Spleen (tissue), 11 donors: ENCODE data around the gene HSPA5. TPM values are rescaled to one million over a fixed set of nuclear protein-coding genes. Genes with fewer than 3 reads are reported as not detected.
A peak's percentile ranks its signal among the peaks of the same experiment; 100 is the strongest.

ENCODE experiments used
- DNase-seq: peaks from one replicate; pipeline ENCODE4 v3.0.0-alpha.2; 2020
- H3K27ac ChIP-seq, 8 donors: fragments of 200-600 bp; sonication (generic) in 7 of 8; 1 replicate in 4 of 8; 2 replicates in 4 of 8; pipeline versions ENCODE4 v1.5.0 to v1.8.0; 2016 to 2021; ENCODE audit warnings: inconsistent platforms in 4 of 8, mild to moderate bottlenecking in 4 of 8, moderate library complexity in 1 of 8
- H3K27me3 ChIP-seq, 7 donors: fragments of 200-600 bp; sonication (generic) in 6 of 7; replicated peaks in 1 of 7; 1 replicate in 4 of 7; 2 replicates in 3 of 7; pipeline versions ENCODE4 v1.5.0 to v1.8.0; 2016 to 2021; ENCODE audit warnings: inconsistent platforms in 3 of 7, mild to moderate bottlenecking in 1 of 7
- H3K36me3 ChIP-seq, 6 donors: fragments of 200-600 bp; sonication (generic) in 5 of 6; 1 replicate in 4 of 6; 2 replicates in 2 of 6; pipeline versions ENCODE4 v1.5.0 to v1.8.0; 2016 to 2021; ENCODE audit warnings: inconsistent platforms in 2 of 6
- H3K4me1 ChIP-seq, 6 donors: fragments of 200-600 bp; sonication (generic) in 5 of 6; 1 replicate in 3 of 6; 2 replicates in 3 of 6; pipeline versions ENCODE4 v1.5.0 to v1.8.0; 2016 to 2021; ENCODE audit warnings: inconsistent platforms in 3 of 6
- H3K4me3 ChIP-seq, 8 donors: fragments of 200-600 bp; sonication (generic) in 7 of 8; 1 replicate in 4 of 8; 2 replicates in 4 of 8; pipeline versions ENCODE4 v1.5.0 to v1.8.0; 2016 to 2021; ENCODE audit warnings: inconsistent platforms in 4 of 8, mild to moderate bottlenecking in 4 of 8, moderate library complexity in 2 of 8
- H3K9me3 ChIP-seq, 8 donors: fragments of 200-600 bp; sonication (generic) in 7 of 8; 1 replicate in 4 of 8; 2 replicates in 4 of 8; pipeline versions ENCODE4 v1.5.0 to v1.8.0; 2016 to 2021; ENCODE audit warnings: inconsistent platforms in 4 of 8
- CTCF ChIP-seq, 11 experiments: fragments of 200-600 bp in 7 of 11; fragments of 450-650 bp in 4 of 11; sonication (generic) in 4 of 11; IDR thresholded peaks in 8 of 11; conservative IDR thresholded peaks in 3 of 11; 1 replicate in 7 of 11; 2 replicates in 4 of 11; pipeline versions ENCODE4 v1.4.0 to v1.8.0; 2016 to 2021; ENCODE audit warnings: antibody characterized with exemption in 11 of 11, inconsistent platforms in 4 of 11, mild to moderate bottlenecking in 1 of 11
- POLR2A ChIP-seq, 3 donors: fragments of 450-650 bp; IDR thresholded peaks; one replicate each; pipeline ENCODE4 v1.5.1; 2017; ENCODE audit warnings: antibody characterized with exemption in 3 of 3, mild to moderate bottlenecking in 1 of 3
- POLR2AphosphoS5 ChIP-seq, 3 donors: sonication (generic); formaldehyde crosslinking; IDR thresholded peaks; one replicate each; pipeline ENCODE4 v1.5.1; 2017; ENCODE audit warnings: antibody characterized with exemption in 3 of 3
- WGBS, 5 donors: extraction: QIAGEN DNeasy Blood & Tissue Kit in 3 of 5; methylation state at CpG; one replicate each; pipeline versions ENCODE4 v1.1.5 to v1.1.7; 2013 to 2018; 5-methylcytosine and 5-hydroxymethylcytosine counted together
- intact Hi-C: fragments of 100-400 bp; cut with DNase I; formaldehyde crosslinking; loops from one replicate; pipeline ENCODE4 v1.15.0; 2023; ENCODE audit warnings: low total_unique reads
- polyA plus RNA-seq, 3 donors: library from polyadenylated mRNA; stranded (reverse); fragments of 200-250 nt; gene quantifications; one replicate each; pipeline ENCODE4 v1.2.1, GENCODE V29; 2013
- total RNA-seq, 7 donors: library from RNA; depleted of rRNA in 3 of 7; stranded (reverse); fragments of >200 nt in 3 of 7; fragmentation: NEBNext Ultra II Directional in 4 of 7; extraction: Animal tissue kit (Norgen Biotek cat#: 25700) in 4 of 7; gene quantifications; one replicate each; pipeline versions ENCODE4 v1.1.0 to v1.2.1, GENCODE V29; 2016 to 2021
- donor health status: healthy with polysubstance abuse.
- donor health status: DM: no; HTN: no; CAD: no; lungs with moderate emphysema.
- donor health status: DM: no; HTN: no; CAD: no.
- donor health status: Bipolar disorder and iron deficiency.
- donor health status: healthy.
- donor health status: DM: no; HTN: no; CAD: no.
- donor health status: DM: yes; HTN: yes; CAD: no.

Gene HSPA5
- total and polyA plus RNA-seq, 10 donors: 30.0 to 190 (median 122) TPM

GRCh38 chr9:125277411-125277810, 36.3 kb upstream of the HSPA5 start:
- Histone ChIP-seq H3K27ac (no peak overlapping the region), H3K4me3 (no peak overlapping the region), H3K36me3 (peaks cover 0 to 51% (median 0%) of the 10 kb centered on the region in 6 donors), H3K4me1 (peaks cover 0 to 45% (median 7%) of the 10 kb centered on the region in 6 donors), H3K27me3 (no peaks in the 10 kb centered on the region), H3K9me3 (no peaks in the 10 kb centered on the region)
- DNase-seq: no peak
- TF ChIP-seq POLR2AphosphoS5 (IDR thresholded peaks at IDR 0.05) (no peak), POLR2A (IDR thresholded peaks at IDR 0.05) (no peak), CTCF (IDR thresholded peaks at IDR 0.05 in 8 of 11, conservative IDR thresholded peaks at IDR 0.05 in 3 of 11) (no peak)
- intact Hi-C loops: no loop called here

GRCh38 chr9:125276771-125277170, 35.6 kb upstream of the HSPA5 start:
- peaks cover 0 to 54% (median 0%) of the 10 kb centered on the region in 6 donors for H3K36me3 ChIP-seq
- WGBS, 5 donors: 92 to 98% (median 96%) methylated on average over 4 of the region's 4 CpGs
- DNase-seq: no peak
- peaks cover 0 to 49% (median 12%) of the 10 kb centered on the region in 6 donors for H3K4me1 ChIP-seq
- H3K27ac ChIP-seq: no peak overlapping the region
- intact Hi-C loops: no loop called here
- TF ChIP-seq CTCF (IDR thresholded peaks at IDR 0.05 in 8 of 11, conservative IDR thresholded peaks at IDR 0.05 in 3 of 11) (no peak), POLR2AphosphoS5 (IDR thresholded peaks at IDR 0.05) (no peak)
- no peak overlapping the region for H3K4me3 ChIP-seq
- H3K9me3 ChIP-seq: no peaks in the 10 kb centered on the region
- H3K27me3 ChIP-seq: no peaks in the 10 kb centered on the region

GRCh38 chr9:125272697-125273096, 31.6 kb upstream of the HSPA5 start:
- H3K9me3 ChIP-seq: no peaks in the 10 kb centered on the region
- peaks cover 0 to 68% (median 0%) of the 10 kb centered on the region in 6 donors for H3K36me3 ChIP-seq
- no peak overlapping the region for H3K4me3 ChIP-seq
- H3K27me3 ChIP-seq: no peaks in the 10 kb centered on the region
- peak overlapping the region in 3 of 8 donors; percentile 18 to 46 (median 21) for H3K27ac ChIP-seq
- no peak for TF ChIP-seq CTCF (IDR thresholded peaks at IDR 0.05 in 8 of 11, conservative IDR thresholded peaks at IDR 0.05 in 3 of 11)
- no peak for TF ChIP-seq POLR2AphosphoS5 (IDR thresholded peaks at IDR 0.05)
- WGBS, 5 donors: 50 to 77% (median 66%) methylated on average over 3 of the region's 3 CpGs
- intact Hi-C loops: no loop called here
- peaks cover 0 to 80% (median 22%) of the 10 kb centered on the region in 6 donors for H3K4me1 ChIP-seq
- DNase-seq: no peak

- no peak for DNase-seq
- 81 to 91% (median 87%) methylated on average over 5 of the region's 5 CpGs for WGBS, 5 donors
Observed at GRCh38 chr9:125271081-125271480, 29.9 kb upstream of the HSPA5 start.

More at GRCh38 chr9:125271081-125271480, 29.9 kb upstream of the HSPA5 start:
- Histone ChIP-seq H3K27ac (no peak overlapping the region), H3K27me3 (no peaks in the 10 kb centered on the region), H3K4me1 (peaks cover 0 to 78% (median 22%) of the 10 kb centered on the region in 6 donors), H3K4me3 (no peak overlapping the region), H3K9me3 (no peaks in the 10 kb centered on the region), H3K36me3 (peaks cover 0 to 73% (median 11%) of the 10 kb centered on the region in 6 donors)
- TF ChIP-seq POLR2A (IDR thresholded peaks at IDR 0.05) (no peak), CTCF (IDR thresholded peaks at IDR 0.05 in 8 of 11, conservative IDR thresholded peaks at IDR 0.05 in 3 of 11) (no peak), POLR2AphosphoS5 (IDR thresholded peaks at IDR 0.05) (no peak)
- intact Hi-C loops: no loop called here
